Activated T-cell treated with anti-CD3 and anti-CD28 coated beads, Interleukin-2, amount 50 U/mL, for 72 hours (primary cell): Measurements from ENCODE around the gene CDK10. TPM values are rescaled to one million over a fixed set of nuclear protein-coding genes. Genes with fewer than 3 reads are reported as not detected.
"Not testable (repeated sequence)": the region's sequence is repeated elsewhere in the genome, so short reads cannot be mapped to it uniquely, and the experiment has no call there.

Experiments
- ATAC-seq, 2 donors: fragments of 150-1000 bp; cut with Tn5 transposase; replicated peaks in 1 of 2; 2 replicates each; pipeline ENCODE4 v1.10.0; 2021; ENCODE audit warnings: moderate library complexity in 2 of 2, mild to moderate bottlenecking in 1 of 2
- DNase-seq, 2 donors: peaks; one replicate each; pipeline ENCODE4 v3.0.0; 2021 to 2022; ENCODE audit warnings: mixed read lengths in 1 of 2
- H3K27ac Mint-ChIP-seq: one replicate; pipeline ENCODE4 v1.8.0; 2022; ENCODE audit warnings: mild to moderate bottlenecking, moderate library complexity, mixed read lengths
- H3K27me3 Mint-ChIP-seq: one replicate; pipeline ENCODE4 v1.8.0; 2022; ENCODE audit warnings: low read depth, mixed read lengths
- H3K36me3 Mint-ChIP-seq, 2 donors: one replicate each; pipeline ENCODE4 v1.8.0; 2022; ENCODE audit warnings: mixed read lengths in 2 of 2, mild to moderate bottlenecking in 1 of 2; ENCODE audit not compliant: insufficient read depth in 2 of 2
- H3K4me1 Mint-ChIP-seq: one replicate; pipeline ENCODE4 v1.8.0; 2022; ENCODE audit warnings: low read depth, mixed read lengths
- H3K4me3 Mint-ChIP-seq, 2 donors: one replicate each; pipeline ENCODE4 v1.8.0; 2022; ENCODE audit warnings: mild to moderate bottlenecking in 2 of 2, mixed read lengths in 2 of 2, moderate library complexity in 2 of 2
- H3K9me3 Mint-ChIP-seq, 2 donors: one replicate each; pipeline ENCODE4 v1.8.0; 2022; ENCODE audit warnings: mixed read lengths in 2 of 2
- total RNA-seq, 2 donors: library from RNA; stranded (reverse); gene quantifications; one replicate each; pipeline ENCODE4 v1.2.3, GENCODE V29; 2022

Gene CDK10
- total RNA-seq, 2 donors from 2014 or later, result 66.6 to 83.2 TPM

DNA sequence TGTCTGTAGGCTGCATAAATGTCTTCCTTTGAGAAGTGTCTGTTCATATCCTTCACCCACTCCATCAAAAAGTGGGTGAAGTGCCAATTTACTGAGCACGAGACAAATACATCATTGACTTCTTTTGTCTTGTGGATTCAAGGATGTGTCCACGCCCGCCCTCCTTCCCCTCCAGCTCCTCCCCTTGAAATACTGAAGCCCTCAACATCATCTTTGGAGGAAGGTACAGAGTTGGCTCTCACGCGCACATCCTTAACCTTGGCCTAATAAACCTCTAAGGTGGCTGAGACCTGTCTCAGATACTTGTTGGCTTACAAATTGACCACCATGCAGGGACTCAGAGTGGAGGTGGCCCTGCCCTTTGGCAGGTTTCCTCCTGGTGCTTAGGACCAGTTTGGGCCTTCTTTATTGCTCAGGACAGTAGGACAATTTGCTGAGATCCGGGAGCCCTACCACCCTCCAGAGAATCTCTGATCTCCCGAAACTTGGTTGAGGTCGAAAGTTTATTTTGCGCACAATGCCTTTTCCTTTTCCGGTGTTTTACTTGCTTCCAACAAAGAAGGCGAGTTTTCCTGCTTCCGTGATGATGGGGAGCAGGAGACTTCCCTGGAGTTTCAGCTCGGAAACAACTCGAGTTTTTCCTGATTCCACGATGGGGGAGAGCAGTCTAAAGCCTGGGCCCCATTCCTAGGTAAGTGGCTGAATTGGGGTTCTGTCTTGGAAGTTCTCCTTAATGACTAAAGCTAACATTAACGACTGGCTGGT, 14.1 kb upstream of the CDK10 start:
- no peak for DNase-seq
- ATAC-seq, result no peak
- Mint-ChIP-seq H3K27ac (no peak overlapping the region), H3K4me1 (peaks cover 27% of the 10 kb centered on the region), H3K27me3 (no peaks in the 10 kb centered on the region), H3K36me3 (no peaks in the 10 kb centered on the region), H3K9me3 (no peaks in the 10 kb centered on the region), H3K4me3 (no peak overlapping the region)

DNA sequence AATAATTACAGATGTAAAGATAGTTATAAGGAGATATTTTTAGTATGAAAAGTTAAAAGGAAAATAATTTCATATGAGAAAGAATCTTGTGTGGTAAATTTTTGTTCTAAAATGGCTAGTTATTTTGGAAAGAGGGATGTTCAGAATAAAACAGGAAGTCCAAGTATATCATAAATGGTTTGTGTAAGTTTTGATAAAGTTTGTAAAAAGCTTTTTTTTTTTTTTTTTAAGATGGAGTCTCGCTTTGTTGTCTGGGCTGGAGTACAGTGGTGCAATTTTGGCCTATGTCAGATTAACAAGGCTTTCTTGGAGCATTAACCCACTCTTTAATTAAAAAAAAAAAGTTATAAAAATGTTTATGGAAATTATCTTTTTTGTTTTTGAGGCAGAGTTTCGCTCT, 8.2 kb upstream of the CDK10 start:
- Mint-ChIP-seq H3K4me3 (no peak overlapping the region), H3K27ac (no peak overlapping the region), H3K9me3 (no peaks in the 10 kb centered on the region), H3K4me1 (no peaks in the 10 kb centered on the region), H3K36me3 (peaks cover 0 to 7% of the 10 kb centered on the region in 2 donors), H3K27me3 (no peaks in the 10 kb centered on the region)
- ATAC-seq (no peak), DNase-seq (no peak)

DNA sequence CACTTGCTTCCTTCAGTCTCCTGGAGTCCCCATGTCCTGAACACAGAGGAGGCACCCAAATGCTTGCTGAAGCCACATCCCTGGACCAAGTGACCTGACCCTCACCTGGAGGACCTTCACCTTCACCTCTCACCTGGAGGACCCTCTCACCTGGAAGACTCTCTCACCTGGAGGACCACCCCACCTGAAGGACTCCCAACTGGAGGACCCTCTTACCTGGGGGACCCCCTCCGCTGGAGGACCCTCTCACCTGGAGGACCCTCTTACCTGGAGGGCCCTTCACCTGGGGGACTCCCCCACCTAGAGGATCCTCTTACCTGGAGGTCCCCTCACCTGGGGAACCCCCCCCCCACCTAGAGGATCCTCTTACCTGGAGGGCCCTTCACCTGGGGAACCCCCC, 573 bp upstream of the CDK10 start:
- H3K9me3 Mint-ChIP-seq, result no peaks in the 10 kb centered on the region
- H3K36me3 Mint-ChIP-seq, result peaks cover 2 to 5% of the 10 kb centered on the region in 2 donors
- no peak overlapping the region for H3K27ac Mint-ChIP-seq
- H3K4me1 Mint-ChIP-seq, result peaks cover 20% of the 10 kb centered on the region
- no peaks in the 10 kb centered on the region for H3K27me3 Mint-ChIP-seq
- peak overlapping the region in 1 of 2 donors; percentile 48 for H3K4me3 Mint-ChIP-seq
- no peak for ATAC-seq
- no peak for DNase-seq

DNA sequence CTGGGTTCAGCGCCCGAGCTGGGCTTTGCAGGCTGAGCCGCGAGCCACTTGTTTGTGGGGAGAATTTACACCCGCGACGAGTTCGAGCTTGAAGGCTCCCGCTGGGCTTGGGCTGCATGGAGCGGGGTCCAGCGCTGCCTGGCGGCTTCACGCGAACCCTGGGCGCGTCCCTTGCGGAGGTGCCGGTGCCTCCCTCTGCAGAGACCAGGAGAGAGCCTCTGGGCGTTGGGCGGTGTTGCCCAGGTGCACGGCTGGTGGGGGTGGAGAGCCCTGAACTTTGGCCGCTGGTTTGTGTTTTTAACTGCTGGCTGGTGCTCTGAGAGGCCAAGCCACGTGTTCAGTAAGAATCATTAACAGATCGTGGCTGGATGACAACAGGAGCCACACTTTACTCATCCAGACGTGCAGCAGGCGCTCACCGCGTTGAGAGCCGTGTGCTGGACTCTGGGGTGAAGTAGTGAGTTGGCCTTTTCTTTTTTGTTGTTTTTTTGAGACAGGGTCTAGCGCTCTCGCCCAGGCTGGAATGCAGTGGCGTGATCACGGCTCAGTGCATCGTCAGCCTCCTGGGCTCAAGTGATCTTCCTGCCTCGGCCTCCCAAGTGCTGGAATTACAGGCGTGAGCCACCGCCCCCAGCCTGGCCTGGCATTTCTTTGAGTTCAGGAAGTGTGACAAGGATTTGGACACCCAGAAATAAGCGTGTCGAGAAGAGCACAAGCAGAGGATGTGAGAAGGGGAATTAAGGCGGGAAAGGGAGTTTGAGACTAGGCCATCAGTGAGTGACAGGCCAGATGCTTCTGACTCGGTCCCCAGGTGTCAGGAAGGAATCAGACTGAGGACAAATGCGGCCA, 827 bp downstream of the CDK10 start:
- Mint-ChIP-seq H3K27ac (peak overlapping the region; percentile 72), H3K9me3 (no peaks in the 10 kb centered on the region), H3K4me3 (peak overlapping the region; percentile 95 to 98), H3K27me3 (no peaks in the 10 kb centered on the region), H3K36me3 (peaks cover 2 to 5% of the 10 kb centered on the region in 2 donors), H3K4me1 (peaks cover 20% of the 10 kb centered on the region)
- DNase-seq, result peak; percentile 27 to 29
- ATAC-seq, result peak; percentile 33 to 37

DNA sequence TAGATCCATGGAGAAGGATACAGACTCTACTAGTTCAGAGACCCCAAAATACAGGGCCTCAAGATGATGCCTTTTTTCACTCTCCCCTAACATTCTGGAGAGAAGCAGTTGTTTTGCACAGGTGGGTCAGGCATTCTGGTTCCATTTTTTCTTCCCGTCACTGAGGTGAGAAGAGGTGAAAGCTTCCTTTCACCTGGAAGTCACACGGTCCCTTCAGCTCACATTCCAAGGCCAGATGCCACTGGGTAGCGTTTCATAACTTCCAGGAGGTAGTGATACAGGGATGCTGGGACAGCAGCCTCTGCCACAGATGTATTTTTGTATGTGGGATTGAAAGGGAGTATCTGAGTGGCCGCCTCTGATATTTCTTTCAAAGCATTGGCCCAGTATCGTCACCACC, 1.9 kb downstream of the CDK10 start:
- H3K27ac Mint-ChIP-seq, result no peak overlapping the region
- no peaks in the 10 kb centered on the region for H3K9me3 Mint-ChIP-seq
- H3K36me3 Mint-ChIP-seq, result peaks cover 3 to 5% of the 10 kb centered on the region in 2 donors
- H3K4me1 Mint-ChIP-seq, result peaks cover 20% of the 10 kb centered on the region
- DNase-seq (no peak), ATAC-seq (no peak)
- H3K27me3 Mint-ChIP-seq, result no peaks in the 10 kb centered on the region
- peak overlapping the region in 1 of 2 donors; percentile 95 for H3K4me3 Mint-ChIP-seq

DNA sequence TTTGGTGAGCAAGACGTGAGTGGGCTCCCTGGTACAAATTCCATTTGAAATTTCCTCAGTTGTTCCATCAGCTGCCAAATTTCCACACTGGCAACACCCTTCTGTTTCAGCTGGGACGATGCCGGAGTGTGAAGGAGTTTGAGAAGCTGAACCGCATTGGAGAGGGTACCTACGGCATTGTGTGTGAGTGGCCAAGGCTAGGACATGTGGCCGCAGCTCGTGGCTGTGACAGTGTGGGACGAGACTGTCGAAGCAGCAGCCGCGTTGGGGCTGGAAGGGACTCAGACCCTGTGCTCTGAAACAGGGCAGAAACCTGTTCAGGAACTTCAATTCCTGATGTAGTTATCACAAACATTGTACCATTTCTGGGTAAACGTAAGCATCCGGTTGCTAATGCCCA, 2.7 kb downstream of the CDK10 start:
- no peak overlapping the region for H3K27ac Mint-ChIP-seq
- no peaks in the 10 kb centered on the region for H3K9me3 Mint-ChIP-seq
- no peak for ATAC-seq
- peaks cover 20% of the 10 kb centered on the region for H3K4me1 Mint-ChIP-seq
- DNase-seq, result no peak
- no peak overlapping the region for H3K4me3 Mint-ChIP-seq
- peaks cover 4 to 5% of the 10 kb centered on the region in 2 donors for H3K36me3 Mint-ChIP-seq
- no peaks in the 10 kb centered on the region for H3K27me3 Mint-ChIP-seq

DNA sequence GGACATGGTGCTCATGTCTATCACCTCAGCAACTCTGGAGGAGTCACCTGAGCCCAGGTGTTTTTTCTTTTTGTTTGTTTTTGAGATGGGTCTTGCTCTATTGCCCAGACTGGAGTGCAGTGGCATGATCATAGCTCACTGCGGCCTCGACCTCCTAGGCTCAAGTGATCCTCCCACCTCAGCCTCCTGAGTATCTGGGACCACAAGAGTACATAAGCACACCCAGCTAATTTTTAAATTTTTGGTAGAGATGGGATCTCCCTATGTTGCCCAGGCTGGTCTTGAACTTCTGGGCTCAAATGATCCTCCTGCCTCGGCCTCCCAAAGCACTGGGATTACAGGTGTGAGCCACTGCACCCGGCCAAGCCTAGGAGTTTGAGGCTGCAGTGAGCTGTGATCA, 3.1 kb downstream of the CDK10 start:
- H3K36me3 Mint-ChIP-seq, H3K4me3 Mint-ChIP-seq, DNase-seq, H3K27me3 Mint-ChIP-seq, ATAC-seq, H3K9me3 Mint-ChIP-seq, H3K27ac Mint-ChIP-seq: not testable (repeated sequence)
- H3K4me1 Mint-ChIP-seq, result peaks cover 20% of the 10 kb centered on the region

DNA sequence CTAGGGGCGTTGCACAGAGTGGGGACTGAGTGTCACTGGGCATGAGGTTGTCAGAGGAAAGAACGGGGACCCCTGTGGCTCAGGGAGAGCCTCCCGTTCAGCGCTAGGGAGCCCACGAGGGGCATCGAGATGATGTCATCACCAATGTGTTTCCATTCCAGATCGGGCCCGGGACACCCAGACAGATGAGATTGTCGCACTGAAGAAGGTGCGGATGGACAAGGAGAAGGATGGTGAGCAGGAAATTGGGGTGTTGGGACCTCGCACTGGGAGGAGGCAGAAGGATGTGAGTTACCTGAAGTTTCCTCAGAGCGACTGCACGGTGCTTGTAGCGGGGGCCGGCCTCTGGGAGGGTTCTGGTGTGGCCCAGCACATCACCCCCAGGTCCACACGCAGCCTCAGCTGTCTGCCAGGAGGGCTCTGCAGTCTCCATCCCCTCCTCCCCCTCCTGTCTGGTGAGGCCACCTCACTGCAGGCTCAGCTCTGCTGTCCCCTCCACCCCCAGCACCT, 4.0 kb downstream of the CDK10 start:
- ATAC-seq (no peak), DNase-seq (no peak)
- Mint-ChIP-seq H3K9me3 (no peaks in the 10 kb centered on the region), H3K36me3 (peaks cover 4 to 5% of the 10 kb centered on the region in 2 donors), H3K27ac (no peak overlapping the region), H3K4me1 (peaks cover 20% of the 10 kb centered on the region), H3K27me3 (no peaks in the 10 kb centered on the region), H3K4me3 (no peak overlapping the region)

DNA sequence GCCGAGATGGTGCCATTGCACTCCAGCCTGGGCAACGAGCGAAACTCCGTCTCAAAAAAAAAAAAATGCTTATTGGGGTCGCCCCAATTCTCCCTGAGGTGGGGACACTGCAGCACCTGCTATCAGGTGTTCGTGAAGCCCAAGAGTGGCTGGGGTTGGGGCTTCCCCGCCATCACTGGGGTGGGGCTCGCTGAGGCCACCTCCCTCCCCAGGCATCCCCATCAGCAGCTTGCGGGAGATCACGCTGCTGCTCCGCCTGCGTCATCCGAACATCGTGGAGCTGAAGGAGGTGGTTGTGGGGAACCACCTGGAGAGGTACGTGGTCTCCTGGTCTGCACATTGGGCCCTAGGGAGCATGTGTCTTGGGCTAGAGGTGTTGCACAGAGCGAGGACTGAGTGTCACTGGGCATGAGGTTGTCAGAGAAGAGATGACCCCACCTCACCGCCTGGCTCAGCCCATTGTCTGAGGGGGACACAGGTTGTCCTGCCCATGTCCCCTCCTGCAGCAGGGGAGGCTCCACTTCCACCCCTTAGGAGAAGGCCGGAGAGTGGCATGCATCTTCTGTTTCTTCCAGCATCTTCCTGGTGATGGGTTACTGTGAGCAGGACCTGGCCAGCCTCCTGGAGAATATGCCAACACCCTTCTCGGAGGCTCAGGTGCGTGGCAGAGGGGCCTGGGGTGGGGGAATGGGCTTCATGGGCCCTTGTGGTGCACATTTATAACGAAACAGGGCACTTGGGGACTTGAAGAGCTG, 4.9 kb downstream of the CDK10 start:
- no peaks in the 10 kb centered on the region for H3K9me3 Mint-ChIP-seq
- no peak for DNase-seq
- H3K4me1 Mint-ChIP-seq, result peaks cover 22% of the 10 kb centered on the region
- no peaks in the 10 kb centered on the region for H3K27me3 Mint-ChIP-seq
- no peak overlapping the region for H3K27ac Mint-ChIP-seq
- ATAC-seq, result no peak
- H3K36me3 Mint-ChIP-seq, result peaks cover 4 to 5% of the 10 kb centered on the region in 2 donors
- H3K4me3 Mint-ChIP-seq, result no peak overlapping the region

DNA sequence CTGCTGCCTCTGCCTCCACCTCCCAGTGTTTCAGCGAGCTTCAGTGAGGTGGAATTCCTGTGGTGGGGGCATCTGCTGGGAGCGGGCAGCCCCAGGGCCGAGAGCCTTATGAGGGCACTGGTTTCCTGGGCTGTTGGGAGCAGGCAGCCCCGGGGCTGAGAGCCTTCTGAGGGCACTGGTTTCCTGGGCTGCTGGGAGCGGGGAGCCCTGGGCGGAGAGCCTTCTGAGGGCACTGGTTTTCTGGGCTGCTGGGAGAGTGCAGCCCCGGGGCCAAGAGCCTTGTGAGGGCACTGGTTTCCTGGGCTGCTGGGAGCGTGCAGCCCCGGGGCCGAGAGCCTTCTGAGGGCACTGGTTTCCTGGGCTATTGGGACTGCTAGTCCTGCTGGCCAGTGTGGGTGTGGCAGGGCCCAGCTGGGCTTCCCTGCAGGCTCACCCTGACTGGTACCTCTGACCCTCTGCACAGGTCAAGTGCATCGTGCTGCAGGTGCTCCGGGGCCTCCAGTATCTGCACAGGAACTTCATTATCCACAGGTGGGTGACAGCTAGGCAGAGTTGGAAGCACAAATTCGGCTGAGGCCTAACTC, 5.6 kb downstream of the CDK10 start:
- ATAC-seq (no peak), DNase-seq (no peak)
- Mint-ChIP-seq H3K9me3 (no peaks in the 10 kb centered on the region), H3K27ac (no peak overlapping the region), H3K36me3 (peaks cover 4% of the 10 kb centered on the region in 2 donors), H3K4me3 (no peak overlapping the region), H3K4me1 (peaks cover 25% of the 10 kb centered on the region), H3K27me3 (no peaks in the 10 kb centered on the region)

DNA sequence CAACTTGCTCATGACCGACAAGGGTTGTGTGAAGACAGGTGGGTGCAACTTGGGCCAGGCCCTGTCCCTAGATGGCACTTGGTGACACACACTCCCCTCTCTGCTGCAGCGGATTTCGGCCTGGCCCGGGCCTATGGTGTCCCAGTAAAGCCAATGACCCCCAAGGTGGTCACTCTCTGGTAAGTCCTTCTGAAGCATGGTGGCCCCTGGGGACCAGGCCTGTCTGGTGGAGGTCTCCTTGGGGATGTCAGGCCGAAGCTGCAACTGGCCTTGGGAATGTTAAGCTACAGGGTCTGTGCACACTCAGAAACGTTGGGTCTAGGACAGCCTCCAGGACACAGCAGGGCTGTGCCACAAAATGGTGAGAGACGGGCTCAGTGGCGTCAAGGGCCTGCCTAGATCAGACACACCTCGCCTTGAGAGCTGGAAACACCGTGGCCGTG, 6.8 kb downstream of the CDK10 start:
- Mint-ChIP-seq H3K27ac (no peak overlapping the region), H3K4me1 (peaks cover 13% of the 10 kb centered on the region), H3K4me3 (no peak overlapping the region), H3K27me3 (no peaks in the 10 kb centered on the region), H3K9me3 (no peaks in the 10 kb centered on the region), H3K36me3 (peaks cover 3 to 4% of the 10 kb centered on the region in 2 donors)
- no peak for ATAC-seq
- DNase-seq, result no peak

DNA sequence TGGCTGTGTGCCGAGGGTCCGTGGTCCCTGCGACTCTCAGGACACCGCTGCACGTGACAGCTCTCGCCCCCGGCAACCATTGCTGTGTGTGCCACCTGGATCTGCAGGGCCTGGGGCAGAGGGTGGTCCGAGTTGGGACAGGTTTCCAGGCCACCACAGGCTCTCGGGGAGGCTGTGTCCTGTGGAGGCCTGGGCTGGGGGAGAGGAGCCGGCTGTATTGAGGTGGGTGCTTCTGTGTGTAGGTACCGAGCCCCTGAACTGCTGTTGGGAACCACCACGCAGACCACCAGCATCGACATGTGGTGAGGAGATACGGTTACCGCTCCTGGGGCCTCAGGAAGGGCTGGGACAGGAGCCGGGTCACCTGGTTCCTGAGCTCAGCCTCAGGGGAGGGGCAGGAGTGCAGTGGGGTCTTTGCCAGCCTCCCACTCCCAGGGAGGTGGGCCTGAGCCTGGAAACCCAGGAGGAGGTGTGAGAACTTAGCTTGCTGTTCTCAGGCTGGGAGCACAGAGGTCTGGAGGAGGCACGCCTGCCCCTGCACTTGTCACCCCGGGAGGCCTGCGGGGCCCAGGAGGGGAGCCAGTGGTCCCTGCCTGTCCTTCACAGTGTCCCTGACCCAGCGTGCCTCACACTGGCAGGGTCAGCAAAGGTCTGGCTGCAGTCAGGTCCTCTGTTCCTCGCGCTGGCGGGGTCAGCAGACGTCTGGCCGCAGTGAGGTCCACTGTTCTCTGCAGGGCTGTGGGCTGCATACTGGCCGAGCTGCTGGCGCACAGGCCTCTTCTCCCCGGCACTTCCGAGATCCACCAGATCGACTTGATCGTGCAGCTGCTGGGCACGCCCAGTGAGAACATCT, 7.7 kb downstream of the CDK10 start:
- Mint-ChIP-seq H3K27me3 (no peaks in the 10 kb centered on the region), H3K4me1 (peaks cover 10% of the 10 kb centered on the region), H3K9me3 (no peaks in the 10 kb centered on the region), H3K4me3 (no peak overlapping the region), H3K36me3 (peaks cover 3 to 4% of the 10 kb centered on the region in 2 donors), H3K27ac (no peak overlapping the region)
- ATAC-seq, result no peak
- no peak for DNase-seq
